ENCODE data around the gene IRS1.

DNA sequence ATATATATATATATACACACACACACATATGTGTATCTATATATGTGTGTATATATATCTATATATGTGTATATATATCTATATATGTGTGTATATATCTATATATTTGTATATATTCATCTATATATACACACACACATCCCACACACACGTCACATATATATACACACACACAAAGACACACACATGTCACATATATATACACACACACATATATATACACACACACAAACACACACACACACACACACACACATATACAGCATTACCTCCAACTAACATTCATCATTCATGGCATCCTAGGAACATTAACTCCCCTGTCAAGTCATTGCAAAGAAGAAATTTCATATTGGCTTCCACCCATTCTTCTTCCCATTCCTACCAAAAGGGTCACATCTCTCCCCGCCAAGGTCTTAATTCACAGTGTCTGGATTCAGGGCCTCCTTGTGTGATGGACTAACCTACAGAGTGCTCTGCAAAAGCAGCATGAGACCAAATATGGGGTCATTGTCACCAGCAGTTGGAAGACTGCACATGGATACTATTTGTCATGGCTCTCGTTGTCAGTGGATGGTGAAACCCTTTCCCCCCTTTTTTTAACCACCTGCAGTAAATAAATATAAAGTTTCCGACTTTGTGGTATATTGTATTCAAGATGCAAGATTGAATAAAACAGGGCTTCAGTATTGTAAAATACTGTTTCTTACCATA is 67.0 kb downstream of the IRS1 start:
- TF ChIP-seq GATA3 (IDR thresholded peaks at IDR 0.05; ENCODE audit: low read depth, low read length) (no peak), GATA2 (IDR thresholded peaks at IDR 0.05; ENCODE audit: low read depth, low read length) (no peak)
